NCI-H1092 treated with DMSO at 0.1 percent for 48 hours (cell line): Measurements from ENCODE around the gene HUS1.
"Not testable (repeated sequence)": the region's sequence is repeated elsewhere in the genome, so short reads cannot be mapped to it uniquely, and the experiment has no call there.

ENCODE experiments used
- DNase-seq: peaks from one replicate; lab custom pipeline; 2025; lab: John Stamatoyannopoulos, UW

HUS1 gene

DNA sequence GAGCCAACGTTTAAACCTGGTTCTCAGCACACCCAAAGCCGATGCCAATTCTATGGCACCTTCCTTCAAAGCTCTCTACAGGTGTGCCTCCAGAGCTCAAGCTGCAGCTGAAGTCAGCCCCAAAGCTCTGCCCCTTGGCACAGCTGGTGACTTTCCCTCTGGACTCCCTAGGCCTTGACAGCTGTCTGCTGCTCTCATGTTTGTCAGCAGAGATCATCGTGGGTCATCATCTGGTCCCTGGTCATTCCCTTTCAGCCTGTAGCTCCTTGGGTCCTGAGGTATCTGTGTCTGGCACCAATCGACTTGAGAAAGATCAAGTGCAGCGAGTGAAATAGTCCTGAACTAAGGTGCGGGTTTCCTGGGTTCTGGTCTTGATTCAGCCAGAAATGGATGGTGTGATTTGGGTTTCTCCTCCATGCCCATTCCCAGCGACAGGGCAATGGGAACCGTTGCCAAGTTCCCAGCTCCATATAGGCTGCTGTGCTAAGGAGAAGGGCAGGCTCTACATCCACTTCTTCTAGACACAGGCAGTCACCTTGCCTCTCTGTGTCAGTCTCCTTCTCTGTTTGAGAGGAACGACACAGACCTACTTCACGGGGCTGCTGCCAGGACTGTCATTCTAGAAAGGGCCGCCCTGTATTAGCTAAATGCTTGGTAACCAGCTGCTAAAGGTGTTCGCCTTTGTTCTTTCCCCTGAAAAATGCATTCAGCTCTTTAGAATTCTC is 34.7 kb downstream of the HUS1 start:
- DNase-seq: no peak

DNA sequence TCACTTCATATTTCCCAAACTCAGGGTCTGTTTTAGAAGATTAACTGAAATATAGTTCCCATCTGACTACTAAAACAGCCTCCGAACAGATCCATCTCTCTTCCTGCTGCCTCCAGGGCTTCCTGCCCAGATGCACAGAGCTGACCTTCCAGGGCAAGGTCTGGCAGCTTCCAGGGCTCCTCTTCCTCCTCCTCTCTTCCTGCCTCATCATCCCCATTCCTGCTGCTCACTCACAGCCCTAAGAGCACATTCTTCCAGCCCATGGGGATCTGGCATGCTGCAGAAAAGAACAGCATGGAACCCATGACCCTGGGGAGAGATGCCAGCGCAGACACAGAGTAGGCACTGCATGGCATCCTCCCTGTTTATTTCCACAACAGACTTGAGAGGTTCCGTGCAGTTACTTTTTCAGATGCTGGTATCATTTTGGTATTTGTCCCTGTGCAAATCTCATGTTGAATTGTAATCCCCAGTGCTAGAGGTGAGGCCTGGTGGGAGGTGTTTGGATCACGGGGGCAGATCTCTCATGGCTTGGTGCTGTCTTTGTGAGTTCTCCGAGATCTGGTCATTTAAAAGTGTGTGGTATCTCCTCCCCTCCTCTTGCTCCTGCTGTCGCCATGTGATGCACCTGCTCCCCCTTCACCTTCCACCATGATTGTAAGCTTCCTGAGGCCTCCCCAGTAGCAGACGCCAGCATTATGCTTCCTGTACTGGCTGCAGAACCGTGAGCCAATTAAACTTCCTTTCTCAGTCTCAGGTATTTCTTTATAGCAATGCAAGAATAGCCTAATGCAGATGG is 35.5 kb downstream of the HUS1 start:
- DNase-seq: no peak

DNA sequence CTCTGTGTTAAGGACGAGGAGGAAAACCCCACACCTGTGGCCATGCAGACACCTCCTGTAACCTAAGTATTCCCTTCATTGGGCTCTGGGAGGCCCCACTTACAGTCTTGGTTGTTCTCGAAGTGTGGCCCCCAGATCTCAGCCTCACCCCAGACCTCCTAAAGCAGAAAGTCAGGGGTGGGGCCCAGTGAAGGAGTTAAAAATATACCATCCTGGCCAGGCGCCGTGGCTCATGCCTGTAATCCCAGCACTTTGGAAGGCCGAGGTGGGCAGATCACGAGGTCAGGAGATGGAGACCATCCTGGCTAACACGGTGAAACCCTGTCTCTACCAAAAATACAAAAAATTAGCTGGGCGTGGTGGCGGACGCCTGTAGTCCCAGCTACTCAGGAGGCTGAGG is 36.8 kb downstream of the HUS1 start:
- DNase-seq: not testable (repeated sequence)

DNA sequence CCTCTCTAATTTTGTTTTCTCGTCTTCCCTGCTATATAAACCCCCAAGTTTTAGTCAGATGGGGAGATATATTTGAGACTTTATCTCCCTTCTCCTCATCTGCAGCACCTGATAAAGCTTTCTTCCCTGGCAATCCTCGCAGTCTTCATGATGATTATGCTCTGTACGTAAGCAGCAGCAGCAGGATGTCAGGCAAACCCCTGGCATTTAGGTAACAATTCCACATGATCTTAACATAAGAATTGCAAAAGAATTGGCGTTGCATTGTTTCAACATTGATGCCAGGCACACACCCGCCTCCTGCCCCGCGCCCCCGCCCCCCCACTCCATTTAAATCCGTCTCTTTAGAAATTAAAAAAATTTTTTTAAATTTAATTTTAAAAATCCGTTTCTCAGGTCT is 37.3 kb downstream of the HUS1 start:
- DNase-seq: no peak

DNA sequence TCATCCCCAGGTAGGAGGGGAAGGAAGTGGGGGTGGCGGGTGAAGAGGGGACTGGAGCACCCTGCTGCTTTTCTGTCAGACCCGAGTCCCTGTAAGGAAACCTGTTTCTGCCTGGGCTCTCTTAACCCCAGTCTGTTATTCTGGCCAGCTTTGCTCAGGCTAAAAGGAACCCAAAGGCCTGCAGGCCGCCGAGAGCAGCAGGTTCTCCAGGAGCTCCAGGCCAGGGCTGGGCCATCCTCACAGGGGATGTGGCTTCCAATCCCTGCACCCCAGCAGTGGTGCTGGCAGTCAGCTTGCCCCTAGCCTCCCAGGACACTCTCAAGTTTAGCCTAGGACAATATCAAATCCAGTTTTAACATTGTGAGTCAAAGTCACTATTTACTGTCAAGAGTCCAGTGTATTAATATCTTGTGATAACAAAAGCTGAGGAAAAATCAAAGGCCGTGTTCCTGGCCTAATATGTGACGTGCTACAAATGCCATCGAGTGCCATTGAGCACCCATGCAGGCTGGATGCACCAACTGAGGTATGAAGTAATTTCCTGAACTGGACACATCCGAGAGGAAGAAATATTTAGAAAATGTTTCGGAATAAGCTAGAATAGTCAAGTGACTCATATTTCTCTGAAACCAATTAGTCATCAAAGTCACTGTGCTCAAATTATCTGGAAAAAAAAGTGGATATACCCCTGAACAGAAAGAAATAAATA is 38.1 kb downstream of the HUS1 start:
- DNase-seq: no peak

DNA sequence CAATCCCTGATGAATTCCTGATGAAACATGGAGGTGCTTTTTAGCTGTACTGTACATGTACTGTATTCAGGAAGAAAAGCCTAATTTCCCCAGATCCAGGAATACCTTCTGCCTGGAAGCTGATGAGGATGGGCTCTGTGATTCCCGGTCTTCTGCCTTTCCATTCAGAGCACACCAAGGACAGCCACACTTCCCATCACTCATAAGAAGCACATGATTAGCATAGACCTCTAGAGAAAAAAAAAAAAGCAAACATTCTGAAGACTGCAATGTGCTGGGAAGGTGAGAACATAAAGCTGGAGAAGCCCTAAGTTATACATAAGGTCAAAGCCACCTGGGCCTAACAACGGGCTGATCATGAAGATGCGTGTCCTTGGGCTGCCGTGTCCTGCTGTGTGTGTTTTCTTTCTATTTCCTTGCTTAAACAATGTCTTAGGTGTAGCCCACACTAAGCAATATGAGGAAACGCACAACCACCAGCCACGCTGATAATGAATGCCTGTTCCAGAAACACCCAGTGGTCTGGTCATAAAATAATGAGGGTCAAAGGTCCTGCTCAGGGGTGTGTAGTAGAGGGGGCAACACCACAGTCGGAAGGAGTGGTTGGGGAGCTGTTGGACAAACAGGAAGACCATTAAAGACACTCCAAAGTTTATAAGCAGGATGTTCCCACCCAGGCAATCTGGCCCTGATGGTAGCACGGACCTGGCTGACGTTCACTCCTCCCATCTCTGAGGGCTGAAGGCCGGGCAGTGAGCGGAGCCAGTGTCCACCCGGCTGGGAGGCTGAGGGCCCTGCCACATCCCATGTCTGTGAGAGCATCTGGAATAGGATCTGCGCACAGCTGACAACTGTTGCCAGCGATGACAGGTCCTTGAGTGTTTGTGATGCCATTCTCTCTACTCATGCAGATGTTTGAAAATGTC is 39.1 kb downstream of the HUS1 start:
- no peak for DNase-seq

DNA sequence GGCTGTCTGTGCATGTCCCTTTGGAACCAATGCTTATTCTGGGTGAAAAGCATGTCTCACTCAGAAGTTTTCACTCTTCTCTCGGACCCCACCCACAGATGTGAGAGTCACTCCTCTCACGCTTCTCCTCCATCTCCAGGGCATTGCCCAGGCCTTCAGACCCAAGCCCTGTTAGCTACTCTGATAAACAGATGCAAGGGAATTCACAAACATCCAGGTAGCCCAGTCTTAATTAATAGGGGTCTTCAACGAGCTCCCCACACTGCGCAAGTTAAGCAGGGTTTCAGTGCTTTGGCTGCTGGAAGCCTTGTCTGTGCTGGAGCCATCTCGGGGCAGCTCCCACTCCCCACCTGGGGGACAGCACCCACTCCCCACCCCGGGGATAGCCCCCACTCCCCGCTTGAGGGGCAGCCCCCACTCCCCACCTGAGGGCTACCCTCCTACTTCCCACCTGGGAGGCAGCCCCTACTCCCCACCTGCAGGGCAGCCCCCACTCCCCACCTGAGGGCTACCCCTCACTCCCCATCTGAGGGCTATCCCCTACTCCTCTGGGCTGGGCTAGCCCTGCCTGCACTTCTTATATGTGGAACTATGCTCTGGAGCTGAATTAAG is 39.9 kb downstream of the HUS1 start:
- no peak for DNase-seq

DNA sequence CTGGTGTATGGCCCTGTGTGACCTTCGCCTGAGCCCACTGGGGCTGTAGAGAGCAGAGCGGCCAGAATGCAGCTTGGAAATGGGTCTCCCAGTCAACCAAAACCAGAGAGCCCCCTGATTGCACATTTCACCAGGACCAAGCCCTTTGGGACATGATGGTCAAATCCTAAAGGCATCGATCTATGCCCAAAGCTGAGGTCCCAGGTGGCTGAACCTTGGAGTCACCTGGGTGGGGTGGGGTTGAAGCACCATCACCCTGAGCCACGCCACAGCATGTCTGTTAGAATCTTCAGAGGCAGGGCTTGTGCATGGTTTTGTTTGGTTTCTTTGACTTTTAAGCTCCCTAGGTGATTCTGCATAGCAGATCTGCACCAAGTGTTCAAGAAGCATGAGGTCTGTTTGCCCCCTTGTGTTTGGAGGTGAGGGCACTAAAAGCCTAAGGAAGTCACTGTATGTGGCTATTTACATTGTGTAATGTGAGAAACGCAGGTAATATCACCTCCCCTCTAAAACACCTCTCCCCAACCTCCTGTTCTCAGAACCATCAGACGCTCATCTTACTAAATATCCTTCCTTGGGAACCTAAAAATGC is 40.7 kb downstream of the HUS1 start:
- no peak for DNase-seq

DNA sequence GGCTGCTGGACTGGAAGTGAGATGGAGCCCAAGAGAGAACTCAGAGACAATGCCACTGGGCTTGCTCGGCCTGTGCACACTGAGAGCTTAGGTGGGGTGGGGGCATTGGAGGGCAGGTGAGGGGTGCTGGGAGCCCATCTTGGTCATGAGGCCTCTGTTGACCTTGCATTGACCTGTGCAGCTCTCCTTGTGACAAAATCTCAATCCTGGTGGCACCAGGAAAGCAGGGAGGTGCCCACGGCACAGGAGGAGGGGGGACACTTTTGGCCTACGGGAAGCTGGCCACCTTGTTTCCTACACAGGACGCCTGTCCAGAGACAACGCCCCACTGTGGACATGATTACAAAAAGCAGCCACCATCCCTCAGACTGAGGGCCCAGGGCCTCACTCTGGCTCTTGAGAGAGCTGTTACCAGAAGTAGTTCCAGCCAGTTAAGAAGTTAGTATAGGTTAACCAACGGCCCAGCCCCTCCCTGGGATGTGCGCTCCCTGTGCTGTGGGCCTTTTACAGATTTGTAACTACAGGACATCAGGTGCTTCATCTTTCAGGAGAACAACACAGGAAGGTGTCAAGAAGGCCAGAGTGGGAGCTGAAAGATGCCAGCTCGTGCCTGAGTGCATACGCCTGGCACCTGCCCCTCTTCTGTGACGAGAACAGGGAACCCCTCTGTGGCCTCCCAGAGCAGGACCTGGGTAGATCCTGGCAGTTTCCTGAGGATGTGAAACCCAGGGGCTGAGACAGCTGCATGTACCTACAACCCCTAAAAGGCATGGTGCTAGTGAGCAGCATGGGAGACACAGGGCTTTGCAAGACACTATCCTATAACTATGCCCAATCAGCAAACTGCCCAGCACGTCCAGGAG is 41.5 kb downstream of the HUS1 start:
- DNase-seq: no peak

DNA sequence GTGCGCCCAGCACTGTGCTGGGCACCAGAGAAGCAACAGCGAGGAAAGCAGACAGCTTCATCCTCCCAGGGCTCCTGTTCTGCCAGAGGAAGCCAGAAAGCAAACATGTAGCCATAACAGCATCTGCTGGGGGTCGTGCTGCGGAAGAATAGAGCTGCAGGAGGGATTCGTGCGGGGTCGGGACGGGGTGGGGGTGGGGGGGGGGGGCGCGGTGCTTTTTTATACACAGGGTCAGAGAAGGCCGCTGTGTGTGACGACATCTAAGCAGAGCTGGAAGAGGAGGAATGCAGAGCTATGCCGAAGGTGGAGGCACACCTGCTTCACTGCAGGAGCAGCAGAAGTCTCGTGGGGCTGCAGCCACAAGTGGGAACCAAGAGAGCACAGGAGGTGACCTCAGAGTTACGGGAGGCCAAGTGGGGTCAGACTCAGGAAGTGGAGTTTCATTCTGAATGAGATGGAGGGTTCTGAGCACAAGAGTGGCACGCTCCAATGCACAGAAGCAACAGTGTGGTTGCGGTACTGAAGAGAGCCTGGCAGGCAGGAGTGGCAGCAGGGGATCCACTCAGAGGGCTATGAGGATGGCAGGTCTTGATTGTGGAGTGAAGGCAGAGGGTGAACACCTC is 42.2 kb downstream of the HUS1 start:
- no peak for DNase-seq

DNA sequence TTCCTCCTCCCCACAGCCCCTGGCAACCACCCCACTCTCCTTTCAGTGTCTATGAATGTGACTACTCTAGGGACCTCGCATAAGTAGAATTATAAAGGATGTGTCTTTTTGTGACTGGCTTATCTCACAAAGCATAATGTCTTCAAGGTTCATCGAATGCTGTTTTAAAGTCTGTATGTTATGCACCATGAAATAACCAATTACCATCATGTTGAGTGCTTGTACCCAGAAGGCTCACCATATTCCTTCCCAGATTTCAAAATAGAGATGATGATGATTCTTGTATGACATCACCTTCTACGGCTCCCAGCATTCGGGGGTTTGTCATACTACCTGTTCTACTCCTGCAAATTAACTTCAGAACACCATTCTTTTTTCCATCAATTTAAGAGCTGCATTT is 43.1 kb downstream of the HUS1 start:
- no peak for DNase-seq

DNA sequence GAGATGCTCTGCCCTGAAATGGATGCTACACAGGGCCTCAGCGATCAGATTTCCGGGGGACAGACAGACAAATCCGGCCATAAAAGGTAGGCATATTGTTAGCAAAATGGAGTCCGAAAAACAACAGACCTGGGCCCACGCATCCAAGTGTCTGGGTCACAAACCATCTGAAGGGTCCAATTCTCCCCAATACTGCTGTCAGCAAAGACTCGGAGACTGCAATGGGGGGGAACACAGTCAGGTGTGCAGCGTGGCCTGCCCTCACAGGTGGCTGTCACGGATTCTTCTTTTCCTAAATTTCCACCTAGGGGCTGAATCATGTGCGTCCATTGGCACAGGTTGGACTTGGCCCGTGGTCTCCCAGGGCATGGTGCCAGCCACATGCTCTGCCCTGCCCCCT is 44.1 kb downstream of the HUS1 start:
- DNase-seq: no peak

DNA sequence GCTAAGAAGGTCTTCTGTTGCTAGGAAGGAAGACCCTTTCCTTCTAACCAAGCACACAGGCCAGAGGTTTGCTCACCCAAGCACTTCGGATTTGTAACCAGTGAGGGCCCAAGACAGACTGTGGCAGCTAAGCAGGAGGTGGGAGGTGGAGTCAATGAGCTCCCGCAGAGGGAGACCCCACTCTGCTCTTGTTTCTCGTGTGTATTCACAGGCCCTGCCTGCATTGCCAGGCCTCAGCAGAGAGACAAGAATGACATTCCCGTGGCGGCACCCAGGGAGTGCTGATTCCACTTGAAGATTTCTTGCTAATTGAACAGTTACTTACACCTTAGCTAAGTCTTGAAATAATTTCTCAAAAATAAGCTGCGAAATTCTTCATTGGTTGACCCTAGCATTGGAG is 44.6 kb downstream of the HUS1 start:
- DNase-seq: no peak

DNA sequence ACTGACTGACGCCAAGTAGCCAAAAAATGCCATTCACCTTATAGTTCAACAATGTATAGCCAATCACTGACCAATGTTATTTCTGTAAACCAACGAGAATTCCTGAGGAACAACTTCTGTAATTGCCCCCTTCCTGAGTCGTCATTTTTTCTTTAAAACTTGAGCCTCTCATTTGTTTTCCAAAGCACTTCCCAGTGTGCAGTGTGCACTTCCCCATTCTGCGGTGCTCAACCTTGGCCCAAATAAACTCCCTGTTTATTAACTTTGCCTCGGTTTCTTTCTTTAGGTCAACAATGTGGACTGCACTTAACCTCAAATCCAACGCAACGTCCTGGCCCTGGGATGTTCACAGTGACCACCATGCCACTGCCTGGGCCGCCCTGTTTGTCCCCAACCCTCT is 46.2 kb downstream of the HUS1 start:
- DNase-seq: no peak

DNA sequence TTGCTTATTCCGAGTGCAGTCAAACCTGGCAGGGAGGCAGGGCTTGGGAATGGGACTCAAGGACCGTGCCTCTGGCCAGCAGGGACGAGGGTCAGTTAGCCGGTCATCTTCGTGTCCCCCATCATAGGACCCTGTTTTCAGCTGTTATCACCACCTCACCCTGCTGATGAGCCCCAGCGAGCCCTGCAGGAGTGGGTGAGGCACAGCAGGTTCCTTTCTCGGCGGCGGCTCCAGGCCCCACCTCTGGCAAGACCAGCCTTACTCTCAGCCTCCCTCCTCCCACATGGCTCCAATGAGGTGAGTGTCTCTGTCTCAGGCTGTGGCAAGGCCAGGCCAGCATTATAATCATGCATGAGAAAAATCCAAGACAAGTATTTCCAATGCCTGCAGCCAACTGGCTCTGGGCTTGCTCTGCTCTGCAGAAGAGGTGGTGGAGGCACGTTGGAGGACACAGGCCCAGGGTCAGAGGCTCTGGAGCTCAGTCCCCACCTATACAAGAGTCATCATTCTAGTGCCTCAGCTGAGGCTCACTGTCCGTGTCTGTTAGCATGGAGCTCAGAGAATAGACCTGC is 46.9 kb downstream of the HUS1 start:
- DNase-seq: no peak

DNA sequence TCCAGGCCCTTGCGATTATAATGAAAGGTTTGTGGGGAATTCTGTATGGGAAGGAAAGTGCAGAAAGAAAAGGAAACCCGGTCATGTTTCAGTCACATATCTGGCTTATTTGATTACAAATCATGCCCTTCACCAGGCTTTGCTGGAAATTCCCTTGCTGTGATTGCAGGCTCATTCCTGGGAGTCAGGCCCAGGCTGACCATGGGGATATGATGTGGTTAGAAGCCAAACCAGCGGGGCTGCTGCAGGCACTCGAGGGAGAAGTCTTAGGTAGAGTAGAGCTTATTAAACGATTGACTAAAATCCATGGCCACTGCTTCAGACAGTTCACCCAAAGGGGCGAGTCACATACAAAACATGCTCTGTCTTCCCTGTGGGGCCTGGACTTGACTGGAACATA is 47.4 kb downstream of the HUS1 start:
- DNase-seq: no peak

DNA sequence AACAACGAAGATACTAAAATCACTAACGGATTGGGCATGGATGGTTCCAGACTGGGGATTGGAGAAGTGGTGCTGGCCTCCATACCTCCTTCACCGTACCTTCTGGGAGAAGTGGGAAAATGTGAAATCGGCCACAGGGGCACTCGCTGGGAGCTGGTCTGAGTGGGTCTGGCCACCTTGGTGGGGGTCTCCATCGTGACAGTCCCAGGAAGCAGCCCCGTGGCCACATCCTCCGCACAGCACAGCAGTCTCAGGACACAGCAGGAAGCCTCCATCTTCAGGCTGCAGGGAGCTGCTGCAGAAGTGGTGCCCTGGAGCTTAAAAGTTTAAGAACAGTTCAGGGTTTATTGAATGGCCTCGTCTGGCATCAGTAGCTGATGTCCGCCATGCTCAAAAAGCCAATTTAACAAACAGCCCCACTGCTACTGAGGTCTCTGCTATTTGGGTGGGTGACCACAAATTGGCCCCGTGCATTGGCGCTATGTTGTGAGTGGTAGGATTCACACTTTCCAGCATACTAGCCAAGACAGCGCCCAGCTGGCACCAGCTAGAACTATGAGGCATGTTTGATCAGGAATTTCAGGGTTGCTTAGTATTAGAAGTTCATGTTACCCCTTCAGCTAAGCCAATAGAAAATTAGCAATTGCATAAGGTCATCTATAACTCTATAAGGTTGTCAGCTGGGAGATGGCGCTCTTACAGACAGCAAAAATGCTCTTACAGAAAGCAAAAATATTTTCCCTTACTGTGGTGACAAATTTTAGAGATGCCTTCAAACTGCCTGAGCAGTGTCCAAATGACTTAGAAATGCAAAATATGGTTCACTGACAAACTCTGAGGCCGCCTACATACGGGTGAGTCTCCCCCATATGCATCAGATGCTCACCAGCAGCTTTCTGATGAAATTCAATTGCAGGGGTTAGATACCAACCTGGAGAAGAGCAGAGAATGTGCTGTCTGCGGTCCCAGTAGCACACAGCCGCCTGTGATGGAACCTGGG is 48.1 kb downstream of the HUS1 start:
- DNase-seq: no peak

DNA sequence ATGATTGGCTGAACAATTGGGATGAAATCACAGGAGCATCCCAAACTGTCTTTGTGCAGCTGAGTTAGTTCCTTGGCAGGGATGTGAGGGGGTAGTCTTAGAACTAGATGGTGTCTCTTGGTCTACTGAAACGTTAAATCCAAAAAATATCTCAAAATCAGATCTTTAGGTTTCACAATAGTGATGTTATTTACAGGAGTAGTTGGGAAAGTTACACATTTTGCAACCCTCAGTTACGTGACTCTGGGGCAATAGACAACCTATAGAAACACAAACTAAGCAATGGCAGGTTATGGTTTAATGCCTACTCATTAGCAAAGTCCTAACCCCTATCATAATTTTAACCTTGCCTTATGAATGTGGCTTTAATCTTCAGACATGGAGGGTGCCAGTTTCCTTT is 55.1 kb downstream of the HUS1 start:
- DNase-seq: no peak
